ENCODE measurements around the gene MAMSTR.
A peak's percentile ranks its signal among the peaks of the same experiment; 100 is the strongest.

Gene MAMSTR

GRCh38 chr19:48752496-48753365 lies 33.2 kb upstream of the MAMSTR start, which contains the start of gene FUT1 (continued):
- peak; percentile 41; the same call in 1 of the 2 replicates for TF ChIP-seq ZNF398 (tag by site-specific recombination; IDR thresholded peaks at IDR 0.05)
- TF ChIP-seq ZNF350 (tag by site-specific recombination; IDR thresholded peaks at IDR 0.05) = no peak
- TF ChIP-seq ZNF366 (tag by site-specific recombination; conservative IDR thresholded peaks at IDR 0.05) = peak; percentile 76
- peak; percentile 39 for TF ChIP-seq ZNF449 (tag by site-specific recombination; IDR thresholded peaks at IDR 0.05)
- peak; percentile 43; the same call in 1 of the 2 replicates for TF ChIP-seq KLF8 (tag by site-specific recombination; IDR thresholded peaks at IDR 0.05)
- TF ChIP-seq WT1 (tag by site-specific recombination; IDR thresholded peaks at IDR 0.05) = peak; percentile 76
- peak; percentile 95 for TF ChIP-seq KLF16 (tag by site-specific recombination; IDR thresholded peaks at IDR 0.05)
- peak; percentile 48 for TF ChIP-seq ZBTB26 (tag by site-specific recombination; optimal IDR thresholded peaks at IDR 0.05)
- no peak for TF ChIP-seq ZFP3 (tag by site-specific recombination; IDR thresholded peaks at IDR 0.05; ENCODE audit: low read depth)
- TF ChIP-seq SCRT2 (tag by site-specific recombination; IDR thresholded peaks at IDR 0.05) = peak; percentile 85
- peak; percentile 95 for TF ChIP-seq ZBTB17 (tag by site-specific recombination; IDR thresholded peaks at IDR 0.05)
- peak; percentile 62 for TF ChIP-seq ZBTB44 (tag by site-specific recombination; IDR thresholded peaks at IDR 0.05)
- 0 out of 2 replicates have a peak, but pooled peaks have one; percentile 45 for TF ChIP-seq ZNF362 (tag by site-specific recombination; IDR thresholded peaks at IDR 0.05)
- peak; percentile 100 for TF ChIP-seq ZBTB48 (tag by site-specific recombination; IDR thresholded peaks at IDR 0.05)
- TF ChIP-seq ZNF76 (tag by site-specific recombination; IDR thresholded peaks at IDR 0.05; ENCODE audit: borderline replicate concordance, low read depth) = peak; percentile 32; the same call in 1 of the 2 replicates
- TF ChIP-seq EGR2 (tag by site-specific recombination; IDR thresholded peaks at IDR 0.05; ENCODE audit: low read depth) = 0 out of 2 replicates have a peak, but pooled peaks have one; percentile 29
- TF ChIP-seq BCL11A (tag by site-specific recombination; IDR thresholded peaks at IDR 0.05; ENCODE audit: low read depth) = 0 out of 2 replicates have a peak, but pooled peaks have one; percentile 23
- no peak for TF ChIP-seq ZNF311 (tag by site-specific recombination; IDR thresholded peaks at IDR 0.05; ENCODE audit: borderline replicate concordance)
- no peak for TF ChIP-seq ZNF354C (tag by site-specific recombination; IDR thresholded peaks at IDR 0.05; ENCODE audit: borderline replicate concordance, low read depth)
- TF ChIP-seq PBX3 (CRISPR knock-in tag; IDR thresholded peaks at IDR 0.05) = peak; percentile 9; the same call in 1 of the 2 replicates
- no peak for TF ChIP-seq SETDB1 (IDR thresholded peaks at IDR 0.05; ENCODE audit: insufficient read length, low read length)
- TF ChIP-seq ZNF561 (tag by site-specific recombination; IDR thresholded peaks at IDR 0.05; ENCODE audit: borderline replicate concordance) = peak; percentile 78
- TF ChIP-seq ZNF843 (tag by site-specific recombination; IDR thresholded peaks at IDR 0.05) = peak; percentile 31; the same call in 1 of the 2 replicates
- no peak for TF ChIP-seq ZNF623 (tag by site-specific recombination; IDR thresholded peaks at IDR 0.05)
- TF ChIP-seq ZNF549 (tag by site-specific recombination; IDR thresholded peaks at IDR 0.05) = no peak
- TF ChIP-seq KLF17 (tag by site-specific recombination; IDR thresholded peaks at IDR 0.05) = peak; percentile 92
- TF ChIP-seq ZNF580 (tag by site-specific recombination; IDR thresholded peaks at IDR 0.05) = 0 out of 2 replicates have a peak, but pooled peaks have one; percentile 30
- TF ChIP-seq ZXDB (tag by site-specific recombination; IDR thresholded peaks at IDR 0.05) = peak; percentile 93
